ENCODE data around the gene THUMPD2.

Gene THUMPD2

GRCh38 chr2:39762448-39762847 lies 16.6 kb downstream of the THUMPD2 start:
- TF ChIP-seq EZH2phosphoT487 (IDR thresholded peaks at IDR 0.05; ENCODE audit: borderline replicate concordance): no peak
- no peak for TF ChIP-seq CTCF (conservative IDR thresholded peaks at IDR 0.05; ENCODE audit: low read length)
- no peaks in the 10 kb centered on the region for H3F3A ChIP-seq (ENCODE audit: low read depth)
- H3K36me3 ChIP-seq (ENCODE audit: insufficient read depth, low read length): peaks cover 66% of the 10 kb centered on the region
- H3K9me2 ChIP-seq (replicated peaks; ENCODE audit: low read depth, low read length): no peaks in the 10 kb centered on the region
- H3K79me2 ChIP-seq (ENCODE audit: insufficient read depth, low read length): no peaks in the 10 kb centered on the region
- H3K4me3 ChIP-seq (ENCODE audit: low read length, poor library complexity, severe bottlenecking): no peak overlapping the region
- no peak overlapping the region for H2AFZ ChIP-seq (ENCODE audit: low read length)
- H3K9ac ChIP-seq (ENCODE audit: low read depth, low read length, poor library complexity, severe bottlenecking): no peak overlapping the region
- H3K4me2 ChIP-seq (ENCODE audit: low read depth, low read length, poor library complexity, severe bottlenecking): no peak overlapping the region
- no peaks in the 10 kb centered on the region for H3K9me3 ChIP-seq (ENCODE audit: insufficient read depth, low read depth, low read length)
- H3K4me1 ChIP-seq (ENCODE audit: insufficient read depth, low read length, poor library complexity, severe bottlenecking): no peaks in the 10 kb centered on the region
- no peaks in the 10 kb centered on the region for H3K27me3 ChIP-seq (ENCODE audit: insufficient read depth, low read length, poor library complexity, severe bottlenecking)
- H4K20me1 ChIP-seq (ENCODE audit: insufficient read depth, low read length, poor library complexity, severe bottlenecking): no peaks in the 10 kb centered on the region

GRCh38 chr2:39757156-39757555 lies 21.9 kb downstream of the THUMPD2 start:
- H3K4me1 ChIP-seq (ENCODE audit: insufficient read depth, low read length, poor library complexity, severe bottlenecking): no peaks in the 10 kb centered on the region
- no peak for TF ChIP-seq EZH2phosphoT487 (IDR thresholded peaks at IDR 0.05; ENCODE audit: borderline replicate concordance)
- no peak for TF ChIP-seq CTCF (conservative IDR thresholded peaks at IDR 0.05; ENCODE audit: low read length)
- no peak overlapping the region for H3K4me3 ChIP-seq (ENCODE audit: low read length, poor library complexity, severe bottlenecking)
- no peaks in the 10 kb centered on the region for H3K27me3 ChIP-seq (ENCODE audit: insufficient read depth, low read length, poor library complexity, severe bottlenecking)
- H3K79me2 ChIP-seq (ENCODE audit: insufficient read depth, low read length): no peaks in the 10 kb centered on the region
- no peak overlapping the region for H2AFZ ChIP-seq (ENCODE audit: low read length)
- H3K36me3 ChIP-seq (ENCODE audit: insufficient read depth, low read length): peaks cover 82% of the 10 kb centered on the region
- H3K9me3 ChIP-seq (ENCODE audit: insufficient read depth, low read depth, low read length): no peaks in the 10 kb centered on the region
- no peaks in the 10 kb centered on the region for H3F3A ChIP-seq (ENCODE audit: low read depth)
- no peak overlapping the region for H3K4me2 ChIP-seq (ENCODE audit: low read depth, low read length, poor library complexity, severe bottlenecking)
- H3K9ac ChIP-seq (ENCODE audit: low read depth, low read length, poor library complexity, severe bottlenecking): no peak overlapping the region
- no peaks in the 10 kb centered on the region for H3K9me2 ChIP-seq (replicated peaks; ENCODE audit: low read depth, low read length)
- no peaks in the 10 kb centered on the region for H4K20me1 ChIP-seq (ENCODE audit: insufficient read depth, low read length, poor library complexity, severe bottlenecking)

GRCh38 chr2:39755466-39755865 lies 23.6 kb downstream of the THUMPD2 start:
- Histone ChIP-seq H3K9me3 (ENCODE audit: insufficient read depth, low read depth, low read length) (no peaks in the 10 kb centered on the region), H3K4me1 (ENCODE audit: insufficient read depth, low read length, poor library complexity, severe bottlenecking) (no peaks in the 10 kb centered on the region), H3K79me2 (ENCODE audit: insufficient read depth, low read length) (no peaks in the 10 kb centered on the region), H3K4me2 (ENCODE audit: low read depth, low read length, poor library complexity, severe bottlenecking) (no peak overlapping the region), H3K27me3 (ENCODE audit: insufficient read depth, low read length, poor library complexity, severe bottlenecking) (no peaks in the 10 kb centered on the region), H4K20me1 (ENCODE audit: insufficient read depth, low read length, poor library complexity, severe bottlenecking) (no peaks in the 10 kb centered on the region), H3K9ac (ENCODE audit: low read depth, low read length, poor library complexity, severe bottlenecking) (no peak overlapping the region), H2AFZ (ENCODE audit: low read length) (no peak overlapping the region), H3F3A (ENCODE audit: low read depth) (no peaks in the 10 kb centered on the region), H3K9me2 (replicated peaks; ENCODE audit: low read depth, low read length) (no peaks in the 10 kb centered on the region), H3K4me3 (ENCODE audit: low read length, poor library complexity, severe bottlenecking) (no peak overlapping the region), H3K36me3 (ENCODE audit: insufficient read depth, low read length) (peaks cover 86% of the 10 kb centered on the region)
- TF ChIP-seq CTCF (conservative IDR thresholded peaks at IDR 0.05; ENCODE audit: low read length) (no peak), EZH2phosphoT487 (IDR thresholded peaks at IDR 0.05; ENCODE audit: borderline replicate concordance) (no peak)
